Measurements from ENCODE around the gene PTPRD.

DNA sequence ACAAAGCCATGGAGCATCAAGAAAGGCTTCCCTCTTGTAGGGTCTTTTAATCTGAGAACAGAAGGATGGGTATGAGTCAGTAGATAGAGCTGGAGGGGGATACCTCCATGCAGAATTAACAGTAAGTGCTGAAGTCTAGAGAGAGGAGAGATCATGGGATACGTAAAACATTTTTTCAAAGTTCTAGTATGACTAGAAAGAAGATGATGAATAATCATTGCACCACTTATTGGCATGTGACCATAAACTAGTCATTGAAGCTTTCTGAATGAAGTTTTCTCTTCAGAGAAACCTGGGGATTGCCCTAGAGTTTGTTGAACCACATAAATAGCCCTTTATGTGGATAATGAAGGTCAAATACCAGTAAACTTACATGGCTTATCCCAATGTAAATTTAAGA lies 48.6 kb upstream of the PTPRD start:
- TF ChIP-seq POLR2AphosphoS5 (IDR thresholded peaks at IDR 0.05; ENCODE audit: low read depth, low read length): no peak
- TF ChIP-seq, protein P1, sequence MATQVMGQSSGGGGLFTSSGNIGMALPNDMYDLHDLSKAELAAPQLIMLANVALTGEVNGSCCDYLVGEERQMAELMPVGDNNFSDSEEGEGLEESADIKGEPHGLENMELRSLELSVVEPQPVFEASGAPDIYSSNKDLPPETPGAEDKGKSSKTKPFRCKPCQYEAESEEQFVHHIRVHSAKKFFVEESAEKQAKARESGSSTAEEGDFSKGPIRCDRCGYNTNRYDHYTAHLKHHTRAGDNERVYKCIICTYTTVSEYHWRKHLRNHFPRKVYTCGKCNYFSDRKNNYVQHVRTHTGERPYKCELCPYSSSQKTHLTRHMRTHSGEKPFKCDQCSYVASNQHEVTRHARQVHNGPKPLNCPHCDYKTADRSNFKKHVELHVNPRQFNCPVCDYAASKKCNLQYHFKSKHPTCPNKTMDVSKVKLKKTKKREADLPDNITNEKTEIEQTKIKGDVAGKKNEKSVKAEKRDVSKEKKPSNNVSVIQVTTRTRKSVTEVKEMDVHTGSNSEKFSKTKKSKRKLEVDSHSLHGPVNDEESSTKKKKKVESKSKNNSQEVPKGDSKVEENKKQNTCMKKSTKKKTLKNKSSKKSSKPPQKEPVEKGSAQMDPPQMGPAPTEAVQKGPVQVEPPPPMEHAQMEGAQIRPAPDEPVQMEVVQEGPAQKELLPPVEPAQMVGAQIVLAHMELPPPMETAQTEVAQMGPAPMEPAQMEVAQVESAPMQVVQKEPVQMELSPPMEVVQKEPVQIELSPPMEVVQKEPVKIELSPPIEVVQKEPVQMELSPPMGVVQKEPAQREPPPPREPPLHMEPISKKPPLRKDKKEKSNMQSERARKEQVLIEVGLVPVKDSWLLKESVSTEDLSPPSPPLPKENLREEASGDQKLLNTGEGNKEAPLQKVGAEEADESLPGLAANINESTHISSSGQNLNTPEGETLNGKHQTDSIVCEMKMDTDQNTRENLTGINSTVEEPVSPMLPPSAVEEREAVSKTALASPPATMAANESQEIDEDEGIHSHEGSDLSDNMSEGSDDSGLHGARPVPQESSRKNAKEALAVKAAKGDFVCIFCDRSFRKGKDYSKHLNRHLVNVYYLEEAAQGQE (IDR thresholded peaks at IDR 0.05; ENCODE audit: insufficient read depth in 1 of 2, low read depth in 2 of 2, low read length in 1 of 2): no peak
- TF ChIP-seq, protein P2, sequence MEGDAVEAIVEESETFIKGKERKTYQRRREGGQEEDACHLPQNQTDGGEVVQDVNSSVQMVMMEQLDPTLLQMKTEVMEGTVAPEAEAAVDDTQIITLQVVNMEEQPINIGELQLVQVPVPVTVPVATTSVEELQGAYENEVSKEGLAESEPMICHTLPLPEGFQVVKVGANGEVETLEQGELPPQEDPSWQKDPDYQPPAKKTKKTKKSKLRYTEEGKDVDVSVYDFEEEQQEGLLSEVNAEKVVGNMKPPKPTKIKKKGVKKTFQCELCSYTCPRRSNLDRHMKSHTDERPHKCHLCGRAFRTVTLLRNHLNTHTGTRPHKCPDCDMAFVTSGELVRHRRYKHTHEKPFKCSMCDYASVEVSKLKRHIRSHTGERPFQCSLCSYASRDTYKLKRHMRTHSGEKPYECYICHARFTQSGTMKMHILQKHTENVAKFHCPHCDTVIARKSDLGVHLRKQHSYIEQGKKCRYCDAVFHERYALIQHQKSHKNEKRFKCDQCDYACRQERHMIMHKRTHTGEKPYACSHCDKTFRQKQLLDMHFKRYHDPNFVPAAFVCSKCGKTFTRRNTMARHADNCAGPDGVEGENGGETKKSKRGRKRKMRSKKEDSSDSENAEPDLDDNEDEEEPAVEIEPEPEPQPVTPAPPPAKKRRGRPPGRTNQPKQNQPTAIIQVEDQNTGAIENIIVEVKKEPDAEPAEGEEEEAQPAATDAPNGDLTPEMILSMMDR (IDR thresholded peaks at IDR 0.05): no peak
- no peak for TF ChIP-seq SIN3A (IDR thresholded peaks at IDR 0.05; ENCODE audit: borderline replicate concordance, insufficient read depth, low read depth, low read length)
